Thyroid gland (tissue), 4 donors: ENCODE results near the gene SMPX.

Experiments used
- POLR2A ChIP-seq, 2 donors: fragments of 450-650 bp; IDR thresholded peaks; one replicate each; pipeline ENCODE4 v1.6.1; 2017; ENCODE audit warnings: antibody characterized with exemption in 2 of 2, mild to moderate bottlenecking in 2 of 2, moderate library complexity in 1 of 2
- TF ChIP-seq, protein P1 (sequence below), 6 experiments: fragments of 200-600 bp in 3 of 6; fragments of 450-650 bp in 3 of 6; sonication (generic) in 3 of 6; IDR thresholded peaks; one replicate each; pipeline ENCODE4 v1.5.1; 2016 to 2019; ENCODE audit warnings: antibody characterized with exemption in 6 of 6, mild to moderate bottlenecking in 2 of 6, inconsistent platforms in 1 of 6, moderate library complexity in 1 of 6

DNA sequence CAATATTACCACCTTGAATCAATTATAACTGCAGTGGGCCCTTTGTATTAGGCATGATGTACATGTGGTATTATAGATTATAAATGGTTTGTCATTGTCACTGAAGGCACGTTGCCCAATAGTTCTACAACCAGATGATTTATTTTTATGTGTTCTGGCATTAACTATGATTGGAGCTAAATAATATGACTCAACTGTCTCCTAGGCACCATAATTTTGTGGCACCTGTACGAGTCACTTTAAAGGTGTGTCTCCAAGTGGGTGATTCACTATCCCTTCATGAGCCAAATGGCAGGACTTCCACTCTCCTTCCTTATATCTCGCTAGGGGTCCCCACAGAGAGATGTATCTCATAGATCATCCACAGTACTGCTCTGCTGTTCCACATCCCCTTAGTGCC is 6.1 kb upstream of the SMPX start:
- no peak for TF ChIP-seq POLR2A (IDR thresholded peaks at IDR 0.05)
- TF ChIP-seq, protein P1, sequence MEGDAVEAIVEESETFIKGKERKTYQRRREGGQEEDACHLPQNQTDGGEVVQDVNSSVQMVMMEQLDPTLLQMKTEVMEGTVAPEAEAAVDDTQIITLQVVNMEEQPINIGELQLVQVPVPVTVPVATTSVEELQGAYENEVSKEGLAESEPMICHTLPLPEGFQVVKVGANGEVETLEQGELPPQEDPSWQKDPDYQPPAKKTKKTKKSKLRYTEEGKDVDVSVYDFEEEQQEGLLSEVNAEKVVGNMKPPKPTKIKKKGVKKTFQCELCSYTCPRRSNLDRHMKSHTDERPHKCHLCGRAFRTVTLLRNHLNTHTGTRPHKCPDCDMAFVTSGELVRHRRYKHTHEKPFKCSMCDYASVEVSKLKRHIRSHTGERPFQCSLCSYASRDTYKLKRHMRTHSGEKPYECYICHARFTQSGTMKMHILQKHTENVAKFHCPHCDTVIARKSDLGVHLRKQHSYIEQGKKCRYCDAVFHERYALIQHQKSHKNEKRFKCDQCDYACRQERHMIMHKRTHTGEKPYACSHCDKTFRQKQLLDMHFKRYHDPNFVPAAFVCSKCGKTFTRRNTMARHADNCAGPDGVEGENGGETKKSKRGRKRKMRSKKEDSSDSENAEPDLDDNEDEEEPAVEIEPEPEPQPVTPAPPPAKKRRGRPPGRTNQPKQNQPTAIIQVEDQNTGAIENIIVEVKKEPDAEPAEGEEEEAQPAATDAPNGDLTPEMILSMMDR (IDR thresholded peaks at IDR 0.05), result no peak
